GM19438 (cell line): ENCODE measurements around the gene AACS.
"Not testable (repeated sequence)": the region's sequence is repeated elsewhere in the genome, so short reads cannot be mapped to it uniquely, and the experiment has no call there.

Experiments
- ATAC-seq: cut with Tn5 transposase; IDR thresholded peaks from one replicate; pipeline ENCODE4 v1.9.1; 2021; ENCODE audit warnings: low read depth; ENCODE audit not compliant: unreplicated experiment

The AACS gene

GRCh38 chr12:125090437-125090836 is 25.2 kb downstream of the AACS start:
- ATAC-seq = no peak

GRCh38 chr12:125091401-125091800 is 26.2 kb downstream of the AACS start:
- no peak for ATAC-seq

GRCh38 chr12:125092108-125092871 is 27.1 kb downstream of the AACS start:
- no peak for ATAC-seq

- ATAC-seq = no peak
Measured at GRCh38 chr12:125092872-125093680, 27.8 kb downstream of the AACS start.

GRCh38 chr12:125093681-125094330 is 28.6 kb downstream of the AACS start:
- ATAC-seq = no peak

GRCh38 chr12:125096894-125097293 is 31.7 kb downstream of the AACS start:
- ATAC-seq = no peak

GRCh38 chr12:125097427-125097826 is 32.2 kb downstream of the AACS start:
- ATAC-seq = peak; percentile 66

GRCh38 chr12:125098676-125099408 is 33.6 kb downstream of the AACS start:
- no peak for ATAC-seq

- ATAC-seq = no peak
Measured at GRCh38 chr12:125099409-125099782, 34.2 kb downstream of the AACS start.

GRCh38 chr12:125100551-125101434 is 35.6 kb downstream of the AACS start:
- ATAC-seq = no peak

GRCh38 chr12:125104982-125105381 is 39.7 kb downstream of the AACS start:
- ATAC-seq = no peak

GRCh38 chr12:125105600-125105999 is 40.4 kb downstream of the AACS start:
- no peak for ATAC-seq

GRCh38 chr12:125110641-125111360 is 45.6 kb downstream of the AACS start:
- no peak for ATAC-seq

- no peak for ATAC-seq
Measured at GRCh38 chr12:125111403-125111802, 46.2 kb downstream of the AACS start.

- ATAC-seq = not testable (repeated sequence)
Measured at GRCh38 chr12:125112614-125113013, 47.4 kb downstream of the AACS start.

GRCh38 chr12:125113263-125113662 is 48.0 kb downstream of the AACS start:
- no peak for ATAC-seq

GRCh38 chr12:125113789-125114188 is 48.6 kb downstream of the AACS start:
- no peak for ATAC-seq

GRCh38 chr12:125114365-125115141 is 49.3 kb downstream of the AACS start:
- no peak for ATAC-seq
